MM.1S (cell line): Measurements from ENCODE around the gene NUTF2.

Source experiments
- CTCF ChIP-seq: fragments of 300-600 bp; sonication (generic); IDR thresholded peaks from 2 replicates; pipeline ENCODE4 v1.5.1; 2016; ENCODE audit warnings: antibody characterized with exemption, low read length, mixed read lengths
- EZH2 ChIP-seq: fragments of 300-600 bp; sonication (generic); optimal IDR thresholded peaks from 2 replicates; pipeline ENCODE3; 2017; ENCODE audit warnings: low read depth, mild to moderate bottlenecking, antibody characterized with exemption, low read length, mixed read lengths

- TF ChIP-seq CTCF (no peak), EZH2 (no peak)
Observed at GRCh38 chr16:67825119-67825518, 21.6 kb upstream of the NUTF2 start.
